ENCODE measurements around the gene NFASC. TPM values are rescaled to one million over a fixed set of nuclear protein-coding genes. Genes with fewer than 3 reads are reported as not detected.

NFASC gene
- total RNA-seq, 1 experiment from 2014 or later, result 7.8 TPM

DNA sequence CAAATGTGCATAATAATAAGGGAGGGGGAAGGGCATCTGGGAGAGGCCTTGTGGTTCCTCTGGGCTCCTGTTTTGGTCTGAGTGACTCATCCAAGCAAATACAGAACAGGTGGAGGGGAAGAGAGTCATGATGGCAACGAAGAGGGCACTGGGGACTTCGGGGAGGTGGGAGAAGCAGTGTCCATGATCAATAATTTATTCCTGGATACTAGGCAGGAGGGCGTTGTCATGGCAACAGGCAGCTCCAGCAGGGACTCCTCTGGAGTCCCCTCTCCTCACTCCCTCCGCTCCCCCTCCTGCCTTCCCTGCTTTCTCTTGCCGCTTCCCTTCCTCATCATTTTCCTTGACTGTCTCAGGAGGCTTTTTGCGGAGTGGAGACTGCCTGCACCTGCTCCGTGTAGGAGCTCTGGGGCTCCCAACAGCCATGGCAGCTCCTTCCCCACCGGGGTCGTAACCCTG is 12.3 kb upstream of the NFASC start:
- peak; percentile 24 for DNase-seq (ENCODE audit: low read depth)

DNA sequence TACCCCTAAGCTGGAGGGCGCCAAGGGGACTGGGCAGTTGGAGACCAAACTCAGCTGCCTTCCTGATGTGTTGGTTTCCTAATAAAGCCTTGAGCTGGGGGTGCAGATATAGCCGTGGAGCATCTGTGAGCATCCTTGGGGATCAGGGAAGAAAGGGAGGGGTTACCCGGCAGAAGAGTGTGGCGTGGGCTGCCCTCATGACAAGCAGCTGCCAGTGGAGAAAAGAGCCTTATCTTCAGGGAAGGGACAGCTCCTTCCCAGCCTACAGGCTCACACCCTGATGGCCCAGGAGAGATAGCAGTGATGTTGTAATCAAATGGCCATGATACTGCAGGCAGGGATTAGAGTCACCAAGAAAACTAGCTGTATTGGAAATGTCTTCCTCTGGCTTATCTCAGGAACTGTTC is 10.8 kb upstream of the NFASC start:
- no peak for DNase-seq (ENCODE audit: low read depth)

DNA sequence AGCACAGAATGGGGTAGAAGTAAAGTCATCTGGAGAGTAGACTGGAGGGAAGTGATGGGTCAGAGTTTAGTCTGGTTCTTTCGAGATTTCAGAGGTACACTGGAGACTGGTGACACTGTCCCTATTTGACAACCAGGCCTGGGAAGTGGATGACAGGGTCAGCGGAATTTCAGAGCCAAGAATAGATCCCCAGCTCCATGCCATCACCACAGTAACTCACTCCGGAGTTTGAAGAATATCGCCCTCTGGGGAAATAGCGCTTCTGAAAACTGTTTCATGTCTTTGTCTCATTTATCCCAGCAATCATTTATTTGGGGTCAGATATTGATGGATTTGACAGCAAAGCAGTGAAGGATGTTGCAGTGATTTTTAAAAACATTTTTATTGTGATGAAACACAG is 7.6 kb upstream of the NFASC start:
- no peak for DNase-seq (ENCODE audit: low read depth)

DNA sequence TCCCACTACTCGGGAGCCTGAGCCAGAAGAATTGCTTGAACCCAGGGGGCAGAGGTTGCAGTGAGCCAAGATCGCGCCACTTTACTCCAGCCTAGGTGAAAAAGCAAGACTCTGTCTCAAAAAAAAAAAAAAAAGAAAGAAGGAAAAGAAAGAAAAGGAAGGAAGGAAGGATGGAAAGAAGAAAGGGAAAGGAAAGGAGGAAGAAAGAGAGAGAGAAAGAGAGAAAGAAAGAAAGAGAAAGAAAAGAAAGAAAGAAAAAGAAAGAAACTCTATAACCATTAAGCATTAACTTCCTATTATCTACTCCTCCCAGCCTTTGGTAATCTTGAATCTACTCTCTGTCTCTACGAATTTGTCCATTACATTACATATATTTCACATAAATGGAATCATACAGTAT is 6.9 kb upstream of the NFASC start:
- no peak for DNase-seq (ENCODE audit: low read depth)

DNA sequence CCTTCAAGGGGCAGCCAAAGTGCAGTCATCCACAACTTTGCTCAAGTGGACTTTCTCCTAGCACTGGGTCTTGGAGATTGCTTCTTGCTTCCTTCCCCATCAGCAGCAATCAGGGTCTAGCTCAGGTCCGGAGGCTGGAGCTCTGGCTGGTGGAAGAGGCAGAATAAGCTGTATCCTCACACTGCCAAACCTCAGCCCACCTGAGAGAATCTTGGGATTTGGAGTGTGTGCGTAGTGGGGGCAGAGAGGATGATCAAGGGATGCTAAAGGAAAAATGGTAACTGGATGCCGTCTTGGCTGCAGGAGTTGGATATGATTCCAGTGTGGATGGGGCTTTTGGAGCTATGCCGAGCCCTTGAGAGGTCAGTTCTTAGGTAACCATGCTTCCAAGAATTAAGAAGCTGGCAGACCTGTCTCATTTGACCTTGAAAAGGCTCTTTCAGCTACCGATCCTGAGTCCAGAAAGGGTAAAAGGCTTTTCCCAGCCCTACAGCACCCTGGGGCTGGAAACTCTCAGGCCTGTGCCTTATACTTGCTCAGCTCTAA is 4.5 kb upstream of the NFASC start:
- no peak for DNase-seq (ENCODE audit: low read depth)

DNA sequence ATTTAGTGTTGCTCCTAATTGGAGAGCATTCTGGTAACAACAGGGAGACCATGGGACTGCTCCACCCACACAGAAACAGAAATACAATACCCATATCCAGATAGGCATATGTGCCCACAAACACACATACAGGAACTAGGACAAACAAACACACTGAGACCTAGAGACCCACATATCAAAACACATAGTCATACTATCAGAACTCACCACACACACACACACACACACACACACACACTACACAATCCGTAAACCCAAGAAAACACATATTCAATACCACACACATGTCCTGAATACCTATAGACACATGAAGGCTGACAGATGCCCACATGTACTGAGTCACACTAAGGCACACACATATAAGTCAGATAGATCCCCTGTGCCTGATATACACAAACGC is 3.5 kb upstream of the NFASC start:
- DNase-seq (ENCODE audit: low read depth), result no peak

DNA sequence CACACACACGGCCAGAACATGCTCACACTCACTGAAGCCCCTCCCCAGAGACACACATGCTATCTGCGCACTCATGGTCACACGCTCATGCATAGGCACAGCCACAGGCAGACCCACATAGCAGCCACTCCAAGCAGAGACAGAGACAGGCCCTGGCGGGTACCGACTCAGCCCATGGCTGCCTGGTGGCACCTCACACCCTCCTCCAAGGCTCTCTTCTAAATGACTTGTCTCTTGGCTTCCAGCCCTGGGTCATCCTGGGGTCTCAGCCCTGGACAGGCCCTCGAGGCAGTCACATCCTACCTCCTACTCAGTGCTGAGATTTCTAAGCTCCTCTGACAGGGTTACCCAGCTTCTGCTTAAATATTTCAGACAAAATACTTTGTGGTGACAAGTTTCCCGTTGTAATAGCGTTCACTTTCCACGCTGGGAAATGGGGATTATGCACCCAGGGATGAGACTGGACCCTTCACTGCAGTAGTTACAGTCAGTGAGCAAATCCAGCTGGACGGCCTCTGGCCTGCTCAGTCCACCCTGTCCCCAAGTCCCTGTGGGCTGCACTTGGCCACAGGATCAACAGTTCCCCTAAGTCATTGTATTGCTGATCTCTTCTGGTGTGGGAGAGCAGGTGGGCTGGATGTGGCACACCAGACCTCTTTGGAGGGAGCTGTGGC is 2.9 kb upstream of the NFASC start:
- no peak for DNase-seq (ENCODE audit: low read depth)

DNA sequence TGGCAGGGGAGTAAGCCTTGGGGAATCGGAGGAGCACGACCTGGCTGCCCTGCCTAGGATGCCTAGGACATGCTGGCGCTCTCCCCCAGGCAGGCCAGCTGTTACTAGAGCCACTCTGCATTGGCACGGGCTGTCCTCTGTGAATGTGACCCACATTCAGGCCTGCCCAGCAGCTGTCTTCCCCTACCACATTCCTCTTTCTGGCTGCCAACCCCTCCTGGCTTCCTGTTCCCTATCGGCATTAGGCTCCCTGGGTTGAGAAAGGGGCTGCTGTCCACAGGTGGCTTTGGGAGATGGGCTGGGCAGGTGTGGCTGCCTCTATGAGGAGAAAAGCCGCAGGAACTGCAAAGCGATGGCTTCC is 2.3 kb upstream of the NFASC start:
- DNase-seq (ENCODE audit: low read depth), result no peak

DNA sequence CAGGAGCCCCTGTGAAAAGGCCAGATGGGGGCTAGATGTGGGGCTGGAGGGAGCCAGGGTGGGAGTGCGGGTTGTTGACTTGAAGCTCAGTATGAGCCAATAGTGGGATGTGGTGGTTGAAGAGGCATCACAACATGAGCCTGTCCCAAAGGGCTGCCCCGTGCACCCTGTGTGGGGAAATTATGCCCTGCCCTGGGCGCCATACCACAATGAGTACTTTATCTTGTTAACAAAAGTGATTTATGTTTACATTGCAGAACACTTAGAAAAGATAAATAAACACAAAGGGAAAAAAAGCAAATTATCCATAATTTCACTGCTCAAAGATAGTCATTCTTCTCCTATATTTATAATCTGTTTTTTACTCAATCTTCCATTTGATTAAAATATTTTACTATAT is 1.6 kb upstream of the NFASC start:
- no peak for DNase-seq (ENCODE audit: low read depth)

DNA sequence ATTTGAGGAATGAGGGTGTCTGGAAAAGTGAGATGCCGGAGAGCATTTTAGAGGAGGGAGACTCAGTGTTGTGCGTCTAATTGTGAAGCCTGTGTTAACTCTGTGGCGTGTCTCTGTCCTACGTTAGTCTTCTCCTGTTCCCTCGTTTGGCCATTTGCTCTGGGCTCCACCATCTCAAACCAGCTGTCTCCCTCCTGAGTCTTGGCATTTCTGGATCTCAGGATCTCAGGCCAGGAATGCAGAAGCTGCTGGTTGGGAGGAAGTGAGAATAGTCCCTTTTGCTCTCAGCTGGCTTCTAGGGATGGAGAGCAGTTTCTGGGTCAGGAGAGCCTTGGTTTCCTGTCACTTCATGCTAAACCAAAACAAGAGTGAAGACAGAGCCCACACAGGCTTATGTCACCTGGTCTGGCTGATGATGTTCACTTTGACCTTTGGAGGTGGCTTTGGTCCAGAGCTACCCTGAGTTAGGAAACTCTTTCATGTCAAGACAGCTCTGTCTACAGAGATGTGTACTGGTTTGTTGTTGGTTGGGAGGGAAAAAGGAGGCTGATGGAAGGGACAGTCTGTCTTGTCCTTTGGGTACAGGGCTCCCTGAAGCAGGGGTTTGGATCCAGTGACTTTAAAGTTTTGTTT is 859 bp downstream of the NFASC start:
- DNase-seq (ENCODE audit: low read depth), result no peak

DNA sequence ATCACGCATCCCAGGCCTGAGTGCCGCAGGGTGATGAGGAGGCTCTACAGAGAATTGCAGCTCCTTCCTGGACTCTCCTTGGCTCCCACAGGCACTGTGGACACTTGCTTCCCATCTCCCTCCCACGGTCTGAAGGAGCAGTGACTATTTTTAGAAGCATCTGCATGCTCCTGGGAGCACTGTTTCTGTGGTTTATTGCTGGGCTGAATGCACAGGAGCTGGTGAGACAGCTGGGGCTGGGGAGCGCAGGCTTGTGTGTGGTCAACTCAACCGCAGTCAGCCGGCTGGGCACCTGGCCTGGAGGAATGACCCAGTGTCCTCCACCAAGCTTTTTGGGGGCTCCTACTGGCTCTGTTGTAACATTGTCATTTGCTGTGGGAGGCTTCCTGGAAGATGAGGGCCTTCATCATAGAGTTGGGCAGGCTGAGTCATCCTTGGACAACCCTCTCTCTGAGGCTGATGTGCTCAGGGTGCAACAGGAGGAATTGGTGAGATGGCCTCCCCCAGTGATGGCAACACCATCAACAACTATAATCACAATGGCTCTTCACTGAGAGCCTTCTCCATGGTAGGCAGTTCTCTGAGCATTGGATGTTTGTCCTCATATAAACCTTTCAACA is 1.7 kb downstream of the NFASC start:
- DNase-seq (ENCODE audit: low read depth), result peak; percentile 63

DNA sequence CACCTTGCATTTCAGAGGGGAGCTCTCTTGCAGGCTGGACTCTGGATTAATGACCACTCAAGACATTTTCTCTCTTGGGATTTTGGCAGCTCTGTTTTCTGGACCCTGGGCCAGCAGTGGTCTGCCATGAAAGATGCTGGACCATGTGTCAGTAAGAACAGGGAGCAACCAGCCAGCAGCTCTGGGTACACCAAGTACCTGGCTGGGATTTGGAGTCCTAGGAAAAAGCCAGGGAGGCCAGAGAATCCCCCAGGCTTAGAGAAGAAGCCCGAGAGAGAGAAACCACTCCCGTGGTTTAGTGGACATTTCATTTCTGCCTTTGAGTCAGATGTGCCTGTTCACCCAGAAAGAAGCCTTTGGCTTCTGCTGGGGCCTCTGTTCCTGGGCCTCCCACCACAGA is 2.5 kb downstream of the NFASC start:
- no peak for DNase-seq (ENCODE audit: low read depth)

DNA sequence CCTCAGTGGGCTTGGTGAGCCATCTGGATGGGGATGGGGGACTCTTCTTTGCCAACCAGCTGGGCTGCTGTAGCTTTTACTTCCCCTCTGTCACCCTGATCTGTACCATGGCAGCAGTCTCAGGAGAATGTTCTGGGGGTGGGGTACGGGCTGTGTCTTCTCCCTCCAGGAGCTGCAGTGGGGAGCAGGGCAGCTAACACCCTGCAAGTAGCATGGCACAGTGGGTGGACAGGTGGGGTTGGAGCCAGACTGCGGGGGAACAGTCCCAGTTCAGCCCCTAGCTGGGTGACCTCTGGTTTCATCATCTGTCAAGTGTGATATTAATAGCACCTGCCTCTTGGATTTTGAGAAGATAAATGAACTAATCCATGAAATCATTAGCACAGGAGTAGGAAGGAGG is 3.1 kb downstream of the NFASC start:
- no peak for DNase-seq (ENCODE audit: low read depth)

DNA sequence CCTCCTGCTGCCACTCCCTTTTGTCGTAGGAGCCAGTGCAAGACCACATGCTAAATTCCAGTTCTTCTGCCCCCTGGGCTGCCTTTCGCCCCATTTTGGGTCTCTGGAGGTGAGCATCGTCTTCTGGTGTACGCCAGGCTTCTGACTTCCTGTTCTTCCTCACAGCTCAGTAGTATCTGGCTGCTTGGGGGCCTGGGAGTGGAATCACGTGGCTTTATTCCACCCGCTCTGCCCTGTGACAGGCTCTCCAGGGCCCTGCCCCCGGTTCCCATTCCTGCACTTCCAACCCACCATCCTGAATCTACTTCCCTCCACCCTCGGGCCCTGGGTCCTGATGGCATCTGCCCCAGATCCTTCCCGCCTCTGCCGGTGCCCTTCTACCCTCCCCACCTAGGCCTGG is 3.6 kb downstream of the NFASC start:
- DNase-seq (ENCODE audit: low read depth), result no peak

DNA sequence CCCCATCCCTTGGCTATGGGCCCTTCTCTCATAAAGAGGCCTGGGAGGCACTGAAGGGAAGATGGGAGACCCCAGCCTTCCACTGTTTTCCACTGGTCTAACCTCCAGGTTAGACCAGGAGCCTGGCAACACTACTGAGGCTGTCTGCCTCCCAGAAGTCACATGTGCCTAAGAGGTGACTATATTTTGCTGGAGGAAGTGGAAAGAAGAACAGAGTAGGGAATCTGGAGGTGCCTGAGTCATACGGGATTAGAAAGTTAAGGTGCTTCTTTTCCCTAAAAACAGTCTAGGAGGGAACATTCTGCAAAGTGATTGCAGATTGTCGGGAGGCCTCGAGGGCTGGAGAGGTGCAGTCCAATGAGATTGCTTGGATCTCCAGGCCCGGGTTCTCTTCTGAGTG is 4.6 kb downstream of the NFASC start:
- DNase-seq (ENCODE audit: low read depth), result no peak

DNA sequence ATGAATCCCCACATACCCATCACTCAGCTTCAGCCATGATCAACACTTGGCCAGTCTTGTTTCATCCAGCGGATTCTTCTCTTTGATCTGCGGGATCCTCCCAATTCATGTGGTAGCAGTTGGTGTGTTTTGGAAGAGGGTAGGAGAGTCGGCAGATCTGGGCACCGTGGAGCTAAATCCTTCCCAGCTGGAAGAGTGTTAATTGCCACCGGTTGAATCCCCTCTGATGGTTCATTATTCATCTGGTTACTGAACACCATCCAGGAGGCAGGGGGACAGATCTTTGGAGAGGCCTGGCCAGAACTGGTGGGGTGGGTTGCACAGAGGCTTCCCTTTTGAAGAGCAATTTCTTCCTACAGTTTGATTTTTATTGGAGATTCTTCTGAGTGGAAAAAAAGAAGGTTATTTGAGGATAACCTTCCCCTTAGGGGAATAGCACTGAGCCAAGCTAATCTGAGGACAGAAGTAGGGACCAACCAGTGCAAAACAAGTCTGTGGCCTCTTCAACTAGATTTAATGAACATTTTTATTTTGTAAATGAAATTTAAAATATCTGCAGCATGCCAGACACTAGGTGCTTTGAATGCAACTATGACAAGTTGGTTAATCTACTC is 8.1 kb downstream of the NFASC start:
- no peak for DNase-seq (ENCODE audit: low read depth)

DNA sequence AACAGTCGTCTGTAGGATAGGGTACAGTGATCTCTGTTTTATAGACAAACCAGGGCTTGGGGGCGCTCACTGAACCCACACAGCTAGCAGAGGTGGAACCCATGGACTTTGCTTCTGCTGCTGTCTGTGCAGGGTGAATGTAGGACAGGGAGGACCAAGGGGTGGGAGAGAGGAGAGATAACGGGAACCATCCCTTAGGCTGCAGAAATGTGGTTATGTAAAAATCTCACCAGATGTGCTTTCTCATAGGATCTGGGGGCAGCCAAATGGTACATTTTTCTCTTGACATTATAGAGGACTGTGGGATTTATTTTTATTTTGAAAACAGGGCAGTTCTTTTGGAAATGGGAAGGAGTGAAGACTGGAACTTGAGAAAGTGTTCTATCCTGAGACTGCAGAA is 8.7 kb downstream of the NFASC start:
- no peak for DNase-seq (ENCODE audit: low read depth)

DNA sequence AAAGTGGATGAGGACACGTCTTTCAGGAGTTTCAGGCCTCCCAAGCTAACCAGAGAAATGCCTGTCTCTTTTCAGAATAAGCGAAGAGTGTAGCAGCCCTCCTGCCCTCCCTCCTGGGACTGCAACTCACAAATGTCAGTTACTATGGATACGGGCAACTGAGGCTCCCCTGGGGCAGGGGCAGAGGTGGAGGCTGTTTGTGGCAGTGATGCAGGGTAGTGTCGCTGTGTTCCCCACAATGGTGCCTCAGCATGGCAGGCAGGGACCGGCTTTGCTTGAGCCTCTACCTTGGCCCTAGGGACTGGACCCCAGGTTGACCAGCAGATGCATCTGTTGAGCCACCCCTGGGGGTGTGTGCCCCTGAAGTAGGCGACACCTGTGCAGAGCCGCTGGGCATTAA is 10.2 kb downstream of the NFASC start:
- no peak for DNase-seq (ENCODE audit: low read depth)

DNA sequence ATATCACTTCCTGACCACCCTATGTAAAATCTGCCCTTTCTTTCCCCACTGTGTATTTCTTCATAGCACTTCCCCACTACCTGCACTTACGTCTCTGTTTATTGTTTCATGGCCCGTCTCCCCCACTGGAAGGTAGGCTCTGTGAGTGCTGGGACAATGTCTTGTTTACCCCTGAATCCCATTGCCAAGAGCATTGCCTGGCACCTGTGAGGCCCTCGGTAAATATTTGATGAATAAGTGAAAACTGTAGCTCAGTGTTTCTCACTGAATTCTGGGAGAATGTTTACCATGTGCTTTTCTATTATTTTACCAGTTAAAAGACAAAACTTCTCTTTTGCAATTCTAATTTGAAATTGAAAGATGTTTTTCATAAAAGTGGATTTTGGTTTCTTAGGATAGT is 11.8 kb downstream of the NFASC start:
- DNase-seq (ENCODE audit: low read depth), result no peak

DNA sequence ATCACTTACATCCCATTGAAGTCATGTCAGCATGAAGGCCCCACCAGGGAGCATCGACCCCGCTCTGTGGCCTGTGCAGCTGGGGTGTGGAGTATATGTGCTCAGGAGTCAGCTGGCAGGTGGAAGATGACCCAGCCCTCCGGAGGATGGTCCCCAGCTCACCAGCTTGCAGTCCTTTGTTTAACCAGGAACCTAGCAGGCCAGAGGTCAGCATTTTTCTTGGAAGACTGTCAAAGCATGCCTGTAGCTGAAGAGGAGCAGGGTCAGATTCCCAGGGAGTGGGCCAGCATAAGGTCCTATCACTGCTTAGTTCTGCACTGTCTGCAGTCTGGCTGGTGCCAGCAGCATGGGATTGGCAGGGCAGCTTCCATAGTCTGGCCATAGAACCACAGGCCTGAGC is 12.7 kb downstream of the NFASC start:
- DNase-seq (ENCODE audit: low read depth), result no peak

DNA sequence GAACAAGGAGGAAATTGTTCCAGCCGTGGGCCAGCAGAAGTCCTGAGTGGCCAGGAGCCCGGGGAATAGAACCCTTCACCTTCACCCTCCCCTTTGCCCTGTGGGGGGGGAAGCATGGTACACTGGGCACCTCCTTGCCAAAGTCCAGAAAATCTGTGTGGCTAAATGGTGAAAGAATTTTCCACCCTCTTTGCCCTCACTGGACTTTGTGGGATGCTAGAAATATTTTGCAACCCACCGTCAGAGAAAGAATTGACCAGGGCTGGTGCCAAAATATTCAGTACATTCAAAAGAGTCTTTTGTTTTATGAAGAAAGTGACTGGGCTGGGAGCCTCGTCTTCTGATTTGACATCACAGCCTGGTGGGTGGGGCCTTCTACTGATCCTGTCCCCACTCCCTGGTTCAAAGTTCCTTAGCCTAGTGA is 14.6 kb downstream of the NFASC start:
- DNase-seq (ENCODE audit: low read depth), result peak; percentile 31

DNA sequence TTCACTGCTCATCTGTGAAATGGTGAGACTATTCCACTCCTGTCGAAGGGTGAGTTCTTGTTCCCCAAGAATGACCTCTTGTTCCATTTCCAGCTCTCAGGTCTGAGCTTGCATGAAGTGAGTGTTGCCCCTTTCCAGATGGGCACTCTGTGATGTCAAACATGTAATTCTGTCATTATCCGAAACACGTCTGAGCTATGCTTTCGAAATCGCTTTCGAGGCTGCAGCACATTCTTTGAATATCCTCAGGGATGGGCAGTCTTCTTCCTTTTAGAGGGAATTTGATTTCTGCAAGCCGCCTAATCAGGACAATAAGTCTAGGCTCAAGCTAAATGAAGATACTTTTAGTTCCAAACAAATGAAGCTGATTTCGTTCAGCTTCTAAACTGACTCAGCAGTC is 15.1 kb downstream of the NFASC start:
- no peak for DNase-seq (ENCODE audit: low read depth)
